GM18498 (cell line): ENCODE data around the gene ERMP1.
"Not testable (repeated sequence)": the region's sequence is repeated elsewhere in the genome, so short reads cannot be mapped to it uniquely, and the experiment has no call there.

Experiments
- ATAC-seq: cut with Tn5 transposase; IDR thresholded peaks from one replicate; pipeline ENCODE4 v1.9.1; 2021; ENCODE audit warnings: mild to moderate bottlenecking, moderate library complexity; ENCODE audit not compliant: unreplicated experiment

ERMP1 gene

GRCh38 chr9:5820425-5820824 is 12.5 kb downstream of the ERMP1 start:
- ATAC-seq, result no peak

GRCh38 chr9:5819174-5819573 is 13.7 kb downstream of the ERMP1 start:
- ATAC-seq, result no peak

- no peak for ATAC-seq
Measured at GRCh38 chr9:5818424-5819142, 14.3 kb downstream of the ERMP1 start.

- ATAC-seq, result no peak
Measured at GRCh38 chr9:5817862-5818261, 15.1 kb downstream of the ERMP1 start.

- no peak for ATAC-seq
Measured at GRCh38 chr9:5815461-5815860, 17.5 kb downstream of the ERMP1 start.

- no peak for ATAC-seq
Measured at GRCh38 chr9:5813824-5814223, 19.1 kb downstream of the ERMP1 start.

GRCh38 chr9:5811751-5812150 is 21.2 kb downstream of the ERMP1 start:
- no peak for ATAC-seq

GRCh38 chr9:5805478-5805877 is 27.4 kb downstream of the ERMP1 start:
- no peak for ATAC-seq

GRCh38 chr9:5801739-5802113 is 31.2 kb downstream of the ERMP1 start:
- no peak for ATAC-seq

- no peak for ATAC-seq
Measured at GRCh38 chr9:5800969-5801738, 31.8 kb downstream of the ERMP1 start.

GRCh38 chr9:5800378-5800777 is 32.5 kb downstream of the ERMP1 start:
- ATAC-seq, result not testable (repeated sequence)

- ATAC-seq, result no peak
Measured at GRCh38 chr9:5799314-5799713, 33.6 kb downstream of the ERMP1 start.

- no peak for ATAC-seq
Measured at GRCh38 chr9:5798581-5798980, 34.3 kb downstream of the ERMP1 start.

GRCh38 chr9:5796298-5796697 is 36.6 kb downstream of the ERMP1 start:
- ATAC-seq, result no peak

- ATAC-seq, result no peak
Measured at GRCh38 chr9:5793812-5794211, 39.1 kb downstream of the ERMP1 start.

- no peak for ATAC-seq
Measured at GRCh38 chr9:5791870-5792269, 41.0 kb downstream of the ERMP1 start.

- ATAC-seq, result no peak
Measured at GRCh38 chr9:5790923-5791322, 42.0 kb downstream of the ERMP1 start.

GRCh38 chr9:5789489-5789888 is 43.4 kb downstream of the ERMP1 start:
- no peak for ATAC-seq

- ATAC-seq, result no peak
Measured at GRCh38 chr9:5787759-5788302, 45.1 kb downstream of the ERMP1 start.

GRCh38 chr9:5787220-5787619 is 45.7 kb downstream of the ERMP1 start:
- no peak for ATAC-seq

- ATAC-seq, result no peak
Measured at GRCh38 chr9:5786370-5787127, 46.4 kb downstream of the ERMP1 start.
